ENCODE data around the gene NR2C2AP. TPM values are rescaled to one million over a fixed set of nuclear protein-coding genes. Genes with fewer than 3 reads are reported as not detected.

The NR2C2AP gene
- total and polyA plus RNA-seq, 2 donors (not counting 3 experiments of a cell fraction or from before 2014, with no cell fraction given), result 11.9 to 17.5 TPM

- H3K9ac ChIP-seq (replicated peaks; ENCODE audit: extremely low read depth, insufficient read depth, low read length), result no peak overlapping the region
- intact Hi-C loops (cut with micrococcal nuclease) (no loop called here), dilution Hi-C loops (cut with MboI; ENCODE audit: extremely low pct_ligation_motif_present, low sequenced_read_pairs) (no loop called here)
- ChIA-PET POLR2A (no interaction called here), CTCF (interaction anchor here (0.7 kb wide), 1 partner anchor 134 kb away, joined by 3 read pairs; no protein-coding TSS in a partner anchor)
- H3K4me2 ChIP-seq (ENCODE audit: insufficient read depth, low read length), result no peak overlapping the region
- peaks cover 0 to 4% of the 10 kb centered on the region in 2 experiments for H3K27me3 ChIP-seq (ENCODE audit: control insufficient read depth in 2 of 2, insufficient read depth in 2 of 2, low read length in 2 of 2)
- H4K20me1 ChIP-seq (replicated peaks; ENCODE audit: control insufficient read depth, extremely low read depth, insufficient read depth, low read length), result no peaks in the 10 kb centered on the region
- DNase-seq (ENCODE audit: low read depth, low spot score) (no peak), FAIRE-seq (no peak)
- no peaks in the 10 kb centered on the region for H3K4me1 ChIP-seq (ENCODE audit: control insufficient read depth, extremely low read depth, insufficient read depth, low read length)
- no peaks in the 10 kb centered on the region for H3K9me3 ChIP-seq (replicated peaks; ENCODE audit: control insufficient read depth, insufficient read depth, low read length)
- H3K9me1 ChIP-seq (replicated peaks; ENCODE audit: control insufficient read depth, extremely low read depth, insufficient read depth, low read length), result no peaks in the 10 kb centered on the region
- no peaks in the 10 kb centered on the region for H3K79me2 ChIP-seq (ENCODE audit: control insufficient read depth, insufficient read depth, low read length)
- no peak overlapping the region for H3K27ac ChIP-seq (ENCODE audit: insufficient read depth, low read depth, low read length)
- H2AFZ ChIP-seq (ENCODE audit: low read depth, low read length), result no peak overlapping the region
- H3K4me3 ChIP-seq (replicated peaks in 1 of 3; ENCODE audit: insufficient read depth in 1 of 3, low read depth in 1 of 3, low read length in 3 of 3), result no peak overlapping the region
- TF ChIP-seq POLR2A (IDR thresholded peaks at IDR 0.05; ENCODE audit: low read depth, low read length) (no peak), FOS (IDR thresholded peaks at IDR 0.05; ENCODE audit: borderline replicate concordance, insufficient read depth, low read length) (no peak), POLR2AphosphoS5 (IDR thresholded peaks at IDR 0.05; ENCODE audit: insufficient read depth, low read depth, low read length) (no peak), EZH2 (IDR thresholded peaks at IDR 0.05; ENCODE audit: borderline replicate concordance, low read depth, low read length, severe bottlenecking) (no peak), CTCF (IDR thresholded peaks at IDR 0.05; ENCODE audit: extremely low read depth in 1 of 2, insufficient read depth in 1 of 2, low read depth in 1 of 2, low read length in 2 of 2) (no peak), GATA2 (IDR thresholded peaks at IDR 0.05; ENCODE audit: insufficient read depth, insufficient read length, low read depth, low read length) (no peak), MYC (IDR thresholded peaks at IDR 0.05; ENCODE audit: low read depth, low read length) (no peak), JUN (IDR thresholded peaks at IDR 0.05; ENCODE audit: borderline replicate concordance, insufficient read depth, insufficient read length, low read depth) (no peak)
- TF ChIP-seq, protein P1, sequence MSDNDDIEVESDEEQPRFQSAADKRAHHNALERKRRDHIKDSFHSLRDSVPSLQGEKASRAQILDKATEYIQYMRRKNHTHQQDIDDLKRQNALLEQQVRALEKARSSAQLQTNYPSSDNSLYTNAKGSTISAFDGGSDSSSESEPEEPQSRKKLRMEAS (IDR thresholded peaks at IDR 0.05; ENCODE audit: insufficient read depth, insufficient read length), result no peak
- H3K36me3 ChIP-seq (ENCODE audit: control insufficient read depth in 2 of 2, extremely low read depth in 1 of 2, insufficient read depth in 2 of 2, low read length in 2 of 2), result no peaks in the 10 kb centered on the region
- BruUV-seq (replicated peaks), result no TSS peak
These were observed 15.7 kb upstream of the NR2C2AP start for GRCh38 chr19:19218911-19219310.
